HepG2 (cell line): ENCODE data around the gene ANKRD40CL. TPM values are rescaled to one million over a fixed set of nuclear protein-coding genes. Genes with fewer than 3 reads are reported as not detected.

Experiments
- ELF1 ChIP-seq: sonication (generic); formaldehyde crosslinking; IDR thresholded peaks from 2 replicates; pipeline ENCODE4 v1.4.0; 2020; ENCODE audit warnings: missing genetic modification reagents
- GATAD2A ChIP-seq: IDR thresholded peaks from 2 replicates; pipeline ENCODE4 v1.6.1; 2016
- HNF4G ChIP-seq, 2 experiments: sonication (generic) in 1 of 2; formaldehyde crosslinking in 1 of 2; IDR thresholded peaks; 2 replicates each; pipeline versions ENCODE4 v1.4.0 to v1.6.1; 2011 to 2020; ENCODE audit warnings: borderline replicate concordance in 2 of 2, low read depth in 2 of 2, mild to moderate bottlenecking in 2 of 2, low read length in 1 of 2, missing genetic modification reagents in 1 of 2, moderate library complexity in 1 of 2
- KDM1A ChIP-seq: IDR thresholded peaks from 2 replicates; pipeline ENCODE4 v1.6.1; 2016; ENCODE audit warnings: missing compliant biosample characterization
- MED13 ChIP-seq: sonication (generic); formaldehyde crosslinking; IDR thresholded peaks from 2 replicates; pipeline ENCODE4 v1.5.0; 2020; ENCODE audit warnings: missing genetic modification reagents
- ZBTB38 ChIP-seq: sonication (generic); formaldehyde crosslinking; IDR thresholded peaks from 2 replicates; pipeline ENCODE4 v1.5.1; 2020; ENCODE audit warnings: mild to moderate bottlenecking, missing genetic modification reagents
- ZBTB7A ChIP-seq: sonication (generic); formaldehyde crosslinking; IDR thresholded peaks from 2 replicates; pipeline ENCODE4 v1.8.0; 2022; ENCODE audit warnings: mild to moderate bottlenecking, missing genetic modification reagents
- ZNF251 ChIP-seq: sonication (generic); formaldehyde crosslinking; IDR thresholded peaks from 2 replicates; pipeline ENCODE4 v1.9.0; 2021; ENCODE audit warnings: mild to moderate bottlenecking, missing genetic modification reagents
- polyA plus RNA-seq, 8 experiments: library from polyadenylated mRNA; depleted of rRNA in 3 of 8; stranded (reverse) in 7 of 8; unstranded in 1 of 8; fragments of >200 nt; fragmentation: Illumina TruSeq in 4 of 8; extraction: Trizol in 4 of 8; gene quantifications; 2 replicates each; pipeline versions ENCODE4 v1.2.1 to v1.2.3, GENCODE V29; 2011 to 2016; ENCODE audit warnings: low read depth in 4 of 8, missing spikeins in 1 of 8, mixed read lengths in 1 of 8; ENCODE audit not compliant: insufficient read depth in 1 of 8
- total RNA-seq, 5 experiments: library from RNA; depleted of rRNA; stranded (reverse); fragments of >200 nt; fragmentation: Illumina TruSeq; extraction: Trizol; gene quantifications; 2 replicates each; pipeline ENCODE4 v1.2.3, GENCODE V29; 2016; ENCODE audit warnings: low read depth in 1 of 5
- TF ChIP-seq, protein P1 (sequence below): sonication (generic); formaldehyde crosslinking; IDR thresholded peaks from 2 replicates; pipeline ENCODE4 v1.5.0; 2020; ENCODE audit warnings: mild to moderate bottlenecking, missing genetic modification reagents
- TF ChIP-seq, protein P2 (sequence below): sonication (generic); formaldehyde crosslinking; IDR thresholded peaks from 2 replicates; pipeline ENCODE4 v1.4.0; 2020; ENCODE audit warnings: missing genetic modification reagents, borderline replicate concordance
- TF ChIP-seq, protein P3 (sequence below): sonication (generic); formaldehyde crosslinking; IDR thresholded peaks from 2 replicates; pipeline ENCODE4 v1.4.0; 2020; ENCODE audit warnings: missing genetic modification reagents, low read depth, mild to moderate bottlenecking, borderline replicate concordance
- TF ChIP-seq, protein P4 (sequence below): sonication (generic); formaldehyde crosslinking; IDR thresholded peaks from one replicate; pipeline ENCODE4 v1.5.1; 2020; ENCODE audit warnings: mild to moderate bottlenecking, missing genetic modification reagents; ENCODE audit errors: not compliant biosample characterization
- TF ChIP-seq, protein P5 (sequence below): IDR thresholded peaks from 2 replicates; pipeline ENCODE4 v1.6.1; 2018; ENCODE audit warnings: missing genetic modification reagents, mild to moderate bottlenecking, missing compliant biosample characterization

Gene ANKRD40CL
- total and polyA plus RNA-seq, 2 of the 13 experiments (the other 11 are each of a cell fraction or from before 2014, with no cell fraction given), result 0.03 to 0.11 TPM

DNA sequence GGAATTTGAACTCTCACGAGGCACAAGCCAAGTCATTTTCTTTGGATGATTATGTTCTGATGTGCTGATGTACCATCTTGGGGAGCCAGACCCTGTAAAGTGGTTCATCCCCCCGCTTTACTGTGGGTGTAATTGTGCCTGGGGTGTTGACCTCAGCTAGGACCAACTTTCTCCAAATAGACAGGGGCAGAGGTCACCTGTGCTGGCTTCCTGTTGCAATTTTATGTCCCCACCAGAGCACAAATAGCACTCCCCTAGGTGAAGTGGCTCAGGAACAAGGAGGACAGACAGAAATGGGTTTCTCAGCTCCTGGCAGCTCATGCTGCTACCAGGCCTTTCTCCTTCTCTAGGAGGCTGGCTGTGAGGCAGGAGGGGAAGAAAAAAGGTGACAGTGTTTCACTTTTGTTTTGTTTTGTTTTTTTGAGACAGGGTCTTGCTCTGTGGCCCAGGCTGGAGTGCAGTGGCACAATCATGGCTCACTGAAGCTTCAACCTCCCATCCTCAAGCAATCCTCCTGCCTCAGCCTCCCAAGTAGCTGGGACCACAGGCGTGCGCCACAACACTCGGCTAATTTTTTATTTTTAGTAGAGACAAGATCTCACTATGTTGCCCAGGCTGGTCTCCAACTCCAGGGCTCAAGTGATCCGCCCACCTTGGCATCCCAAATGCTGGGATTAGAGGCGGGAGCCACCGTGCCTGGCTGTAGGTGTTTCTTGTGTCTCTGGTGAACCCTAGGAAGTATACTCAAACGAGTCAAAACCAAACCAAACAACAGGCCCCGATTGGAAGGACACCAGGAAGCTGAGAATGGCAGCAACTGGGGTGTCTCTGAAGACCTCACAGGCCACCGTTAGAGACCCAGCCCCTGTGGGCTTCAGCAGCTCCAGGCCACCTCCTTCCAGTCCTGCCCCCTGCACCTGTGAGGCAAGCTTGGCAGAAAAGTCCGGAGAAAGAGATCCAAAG, 35.6 kb upstream of the ANKRD40CL start (continued):
- TF ChIP-seq, protein P1, sequence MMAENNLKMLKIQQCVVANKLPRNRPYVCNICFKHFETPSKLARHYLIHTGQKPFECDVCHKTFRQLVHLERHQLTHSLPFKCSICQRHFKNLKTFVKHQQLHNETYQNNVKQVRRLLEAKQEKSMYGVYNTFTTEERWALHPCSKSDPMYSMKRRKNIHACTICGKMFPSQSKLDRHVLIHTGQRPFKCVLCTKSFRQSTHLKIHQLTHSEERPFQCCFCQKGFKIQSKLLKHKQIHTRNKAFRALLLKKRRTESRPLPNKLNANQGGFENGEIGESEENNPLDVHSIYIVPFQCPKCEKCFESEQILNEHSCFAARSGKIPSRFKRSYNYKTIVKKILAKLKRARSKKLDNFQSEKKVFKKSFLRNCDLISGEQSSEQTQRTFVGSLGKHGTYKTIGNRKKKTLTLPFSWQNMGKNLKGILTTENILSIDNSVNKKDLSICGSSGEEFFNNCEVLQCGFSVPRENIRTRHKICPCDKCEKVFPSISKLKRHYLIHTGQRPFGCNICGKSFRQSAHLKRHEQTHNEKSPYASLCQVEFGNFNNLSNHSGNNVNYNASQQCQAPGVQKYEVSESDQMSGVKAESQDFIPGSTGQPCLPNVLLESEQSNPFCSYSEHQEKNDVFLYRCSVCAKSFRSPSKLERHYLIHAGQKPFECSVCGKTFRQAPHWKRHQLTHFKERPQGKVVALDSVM (CRISPR knock-in tag), result peak; percentile 90
- TF ChIP-seq, protein P2, sequence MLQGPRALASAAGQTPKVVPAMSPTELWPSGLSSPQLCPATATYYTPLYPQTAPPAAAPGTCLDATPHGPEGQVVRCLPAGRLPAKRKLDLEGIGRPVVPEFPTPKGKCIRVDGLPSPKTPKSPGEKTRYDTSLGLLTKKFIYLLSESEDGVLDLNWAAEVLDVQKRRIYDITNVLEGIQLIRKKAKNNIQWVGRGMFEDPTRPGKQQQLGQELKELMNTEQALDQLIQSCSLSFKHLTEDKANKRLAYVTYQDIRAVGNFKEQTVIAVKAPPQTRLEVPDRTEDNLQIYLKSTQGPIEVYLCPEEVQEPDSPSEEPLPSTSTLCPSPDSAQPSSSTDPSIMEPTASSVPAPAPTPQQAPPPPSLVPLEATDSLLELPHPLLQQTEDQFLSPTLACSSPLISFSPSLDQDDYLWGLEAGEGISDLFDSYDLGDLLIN (CRISPR knock-in tag), result no peak
- TF ChIP-seq ZBTB38 (CRISPR knock-in tag) (peak; percentile 30), GATAD2A (no peak), MED13 (CRISPR knock-in tag) (no peak), HNF4G (IDR thresholded peaks at IDR 0.05; ENCODE audit: borderline replicate concordance, low read depth, low read length) (no peak; the same call in 1 of the 2 replicates), HNF4G (CRISPR knock-in tag; IDR thresholded peaks at IDR 0.05; ENCODE audit: borderline replicate concordance, low read depth) (peak; percentile 45; the same call in 1 of the 2 replicates), ZBTB7A (CRISPR knock-in tag) (no peak), KDM1A (no peak), ELF1 (CRISPR knock-in tag) (0 out of 2 replicates have a peak, but pooled peaks have one; percentile 3), ZNF251 (CRISPR knock-in tag) (0 out of 2 replicates have a peak, but pooled peaks have one; percentile 30)
- TF ChIP-seq, protein P3, sequence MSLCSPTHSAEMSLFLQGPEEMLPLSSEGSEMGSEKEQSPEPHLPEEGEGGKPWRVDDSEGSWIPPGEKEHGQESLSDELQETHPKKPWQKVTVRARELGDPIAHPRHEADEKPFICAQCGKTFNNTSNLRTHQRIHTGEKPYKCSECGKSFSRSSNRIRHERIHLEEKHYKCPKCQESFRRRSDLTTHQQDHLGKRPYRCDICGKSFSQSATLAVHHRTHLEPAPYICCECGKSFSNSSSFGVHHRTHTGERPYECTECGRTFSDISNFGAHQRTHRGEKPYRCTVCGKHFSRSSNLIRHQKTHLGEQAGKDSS (CRISPR knock-in tag), result no peak
- TF ChIP-seq, protein P4, sequence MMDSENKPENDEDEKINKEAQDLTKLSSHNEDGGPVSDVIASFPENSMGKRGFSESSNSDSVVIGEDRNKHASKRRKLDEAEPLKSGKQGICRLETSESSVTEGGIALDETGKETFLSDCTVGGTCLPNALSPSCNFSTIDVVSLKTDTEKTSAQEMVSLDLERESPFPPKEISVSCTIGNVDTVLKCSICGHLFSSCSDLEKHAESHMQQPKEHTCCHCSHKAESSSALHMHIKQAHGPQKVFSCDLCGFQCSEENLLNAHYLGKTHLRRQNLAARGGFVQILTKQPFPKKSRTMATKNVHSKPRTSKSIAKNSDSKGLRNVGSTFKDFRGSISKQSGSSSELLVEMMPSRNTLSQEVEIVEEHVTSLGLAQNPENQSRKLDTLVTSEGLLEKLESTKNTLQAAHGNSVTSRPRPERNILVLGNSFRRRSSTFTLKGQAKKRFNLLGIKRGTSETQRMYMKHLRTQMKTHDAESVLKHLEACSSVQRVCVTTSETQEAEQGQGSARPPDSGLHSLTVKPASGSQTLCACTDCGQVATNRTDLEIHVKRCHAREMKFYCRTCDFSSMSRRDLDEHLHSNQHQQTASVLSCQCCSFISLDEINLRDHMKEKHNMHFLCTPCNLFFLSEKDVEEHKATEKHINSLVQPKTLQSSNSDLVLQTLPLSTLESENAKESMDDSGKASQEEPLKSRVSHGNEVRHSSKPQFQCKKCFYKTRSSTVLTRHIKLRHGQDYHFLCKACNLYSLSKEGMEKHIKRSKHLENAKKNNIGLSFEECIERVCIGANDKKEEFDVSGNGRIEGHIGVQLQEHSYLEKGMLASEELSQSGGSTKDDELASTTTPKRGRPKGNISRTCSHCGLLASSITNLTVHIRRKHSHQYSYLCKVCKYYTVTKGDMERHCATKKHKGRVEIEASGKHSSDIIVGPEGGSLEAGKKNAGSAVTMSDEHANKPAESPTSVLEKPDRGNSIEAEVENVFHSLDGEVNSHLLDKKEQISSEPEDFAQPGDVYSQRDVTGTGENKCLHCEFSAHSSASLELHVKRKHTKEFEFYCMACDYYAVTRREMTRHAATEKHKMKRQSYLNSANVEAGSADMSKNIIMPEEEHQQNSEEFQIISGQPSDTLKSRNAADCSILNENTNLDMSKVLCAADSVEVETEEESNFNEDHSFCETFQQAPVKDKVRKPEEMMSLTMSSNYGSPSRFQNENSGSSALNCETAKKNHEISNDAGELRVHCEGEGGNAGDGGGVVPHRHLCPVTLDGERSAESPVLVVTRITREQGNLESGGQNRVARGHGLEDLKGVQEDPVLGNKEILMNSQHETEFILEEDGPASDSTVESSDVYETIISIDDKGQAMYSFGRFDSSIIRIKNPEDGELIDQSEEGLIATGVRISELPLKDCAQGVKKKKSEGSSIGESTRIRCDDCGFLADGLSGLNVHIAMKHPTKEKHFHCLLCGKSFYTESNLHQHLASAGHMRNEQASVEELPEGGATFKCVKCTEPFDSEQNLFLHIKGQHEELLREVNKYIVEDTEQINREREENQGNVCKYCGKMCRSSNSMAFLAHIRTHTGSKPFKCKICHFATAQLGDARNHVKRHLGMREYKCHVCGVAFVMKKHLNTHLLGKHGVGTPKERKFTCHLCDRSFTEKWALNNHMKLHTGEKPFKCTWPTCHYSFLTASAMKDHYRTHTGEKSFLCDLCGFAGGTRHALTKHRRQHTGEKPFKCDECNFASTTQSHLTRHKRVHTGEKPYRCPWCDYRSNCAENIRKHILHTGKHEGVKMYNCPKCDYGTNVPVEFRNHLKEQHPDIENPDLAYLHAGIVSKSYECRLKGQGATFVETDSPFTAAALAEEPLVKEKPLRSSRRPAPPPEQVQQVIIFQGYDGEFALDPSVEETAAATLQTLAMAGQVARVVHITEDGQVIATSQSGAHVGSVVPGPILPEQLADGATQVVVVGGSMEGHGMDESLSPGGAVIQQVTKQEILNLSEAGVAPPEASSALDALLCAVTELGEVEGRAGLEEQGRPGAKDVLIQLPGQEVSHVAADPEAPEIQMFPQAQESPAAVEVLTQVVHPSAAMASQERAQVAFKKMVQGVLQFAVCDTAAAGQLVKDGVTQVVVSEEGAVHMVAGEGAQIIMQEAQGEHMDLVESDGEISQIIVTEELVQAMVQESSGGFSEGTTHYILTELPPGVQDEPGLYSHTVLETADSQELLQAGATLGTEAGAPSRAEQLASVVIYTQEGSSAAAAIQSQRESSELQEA, result peak; percentile 8
- TF ChIP-seq, protein P5, sequence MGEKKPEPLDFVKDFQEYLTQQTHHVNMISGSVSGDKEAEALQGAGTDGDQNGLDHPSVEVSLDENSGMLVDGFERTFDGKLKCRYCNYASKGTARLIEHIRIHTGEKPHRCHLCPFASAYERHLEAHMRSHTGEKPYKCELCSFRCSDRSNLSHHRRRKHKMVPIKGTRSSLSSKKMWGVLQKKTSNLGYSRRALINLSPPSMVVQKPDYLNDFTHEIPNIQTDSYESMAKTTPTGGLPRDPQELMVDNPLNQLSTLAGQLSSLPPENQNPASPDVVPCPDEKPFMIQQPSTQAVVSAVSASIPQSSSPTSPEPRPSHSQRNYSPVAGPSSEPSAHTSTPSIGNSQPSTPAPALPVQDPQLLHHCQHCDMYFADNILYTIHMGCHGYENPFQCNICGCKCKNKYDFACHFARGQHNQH (CRISPR knock-in tag), result 0 out of 2 replicates have a peak, but pooled peaks have one; percentile 10
